RWPE1 (cell line): ENCODE results near the gene LRRC43.
A peak's percentile ranks its signal among the peaks of the same experiment; 100 is the strongest.

Experiments used
- CTCF ChIA-PET: fragments of 350-600 bp; sonication (Branson Sonifier 250); formaldehyde crosslinking; extraction: SDS; loops from one replicate; lab custom pipeline; 2021; lab: Yijun Ruan, JAX
- POLR2A ChIA-PET: fragments of 400-600 bp; formaldehyde crosslinking; extraction: SDS; loops from one replicate; lab custom pipeline; 2020; ENCODE audit warnings: antibody characterized with exemption; ENCODE audit not compliant: low non-redundant PET; lab: Yijun Ruan, JAX
- DNase-seq: peaks from one replicate; pipeline ENCODE4 v3.0.0; 2012; ENCODE audit warnings: low spot score
- H3K27ac ChIP-seq: fragments of 450-650 bp; 2 replicates; pipeline ENCODE4 v1.5.1; 2017
- TF ChIP-seq, protein P1 (sequence below): fragments of 450-650 bp; conservative IDR thresholded peaks from 2 replicates; pipeline ENCODE4 v1.5.1; 2017; ENCODE audit warnings: low read depth, mild to moderate bottlenecking

The LRRC43 gene

DNA sequence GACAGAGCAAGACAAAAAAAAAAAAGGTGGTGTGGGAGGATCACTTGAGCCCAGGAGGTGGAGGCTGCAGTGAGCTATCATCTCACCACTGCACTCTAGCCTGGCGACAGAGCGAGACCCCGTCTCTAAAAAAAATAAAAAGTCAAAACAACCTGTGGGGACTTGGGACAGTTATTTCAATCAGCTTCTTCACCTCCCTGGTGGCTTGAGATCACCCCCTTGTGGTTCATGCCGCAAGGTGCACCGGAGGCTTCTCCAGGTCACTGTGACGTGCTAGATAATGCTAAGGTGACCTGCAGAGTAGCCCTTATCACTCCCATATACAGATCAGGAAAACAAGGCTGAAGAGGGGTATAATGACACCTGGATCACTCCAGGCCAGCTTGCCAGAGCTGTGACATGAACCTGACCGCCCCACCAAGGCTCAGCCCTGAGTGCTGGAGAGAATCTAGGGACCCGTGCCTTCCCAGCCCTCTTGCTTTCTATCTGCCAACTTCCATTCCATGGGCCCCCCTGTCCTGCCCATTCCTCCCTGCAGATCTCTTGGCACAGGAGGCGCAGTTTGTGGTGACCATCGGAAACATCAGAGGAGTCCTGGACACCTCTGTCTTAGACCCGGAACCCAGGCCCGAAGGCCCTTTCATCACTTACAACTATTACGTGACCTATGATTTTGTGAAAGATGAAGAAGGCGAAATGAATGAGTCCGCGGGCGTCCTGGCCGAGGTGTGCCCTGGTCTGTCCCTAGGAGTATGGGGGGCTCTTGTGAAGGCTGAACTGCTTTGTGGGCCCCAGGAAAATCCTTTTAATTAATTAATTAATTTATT lies 8.1 kb downstream of the LRRC43 start:
- TF ChIP-seq, protein P1, sequence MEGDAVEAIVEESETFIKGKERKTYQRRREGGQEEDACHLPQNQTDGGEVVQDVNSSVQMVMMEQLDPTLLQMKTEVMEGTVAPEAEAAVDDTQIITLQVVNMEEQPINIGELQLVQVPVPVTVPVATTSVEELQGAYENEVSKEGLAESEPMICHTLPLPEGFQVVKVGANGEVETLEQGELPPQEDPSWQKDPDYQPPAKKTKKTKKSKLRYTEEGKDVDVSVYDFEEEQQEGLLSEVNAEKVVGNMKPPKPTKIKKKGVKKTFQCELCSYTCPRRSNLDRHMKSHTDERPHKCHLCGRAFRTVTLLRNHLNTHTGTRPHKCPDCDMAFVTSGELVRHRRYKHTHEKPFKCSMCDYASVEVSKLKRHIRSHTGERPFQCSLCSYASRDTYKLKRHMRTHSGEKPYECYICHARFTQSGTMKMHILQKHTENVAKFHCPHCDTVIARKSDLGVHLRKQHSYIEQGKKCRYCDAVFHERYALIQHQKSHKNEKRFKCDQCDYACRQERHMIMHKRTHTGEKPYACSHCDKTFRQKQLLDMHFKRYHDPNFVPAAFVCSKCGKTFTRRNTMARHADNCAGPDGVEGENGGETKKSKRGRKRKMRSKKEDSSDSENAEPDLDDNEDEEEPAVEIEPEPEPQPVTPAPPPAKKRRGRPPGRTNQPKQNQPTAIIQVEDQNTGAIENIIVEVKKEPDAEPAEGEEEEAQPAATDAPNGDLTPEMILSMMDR: peak; percentile 79
- DNase-seq: peak; percentile 74
- no peak overlapping the region for H3K27ac ChIP-seq
- POLR2A ChIA-PET: no interaction called here
- CTCF ChIA-PET: interaction anchor here (0.5 to 2.0 kb wide), 20 partner anchors 9 to 136 kb away, joined by 3 to 17 read pairs (median 4); partner anchors contain the start of genes B3GNT4 and LRRC43

DNA sequence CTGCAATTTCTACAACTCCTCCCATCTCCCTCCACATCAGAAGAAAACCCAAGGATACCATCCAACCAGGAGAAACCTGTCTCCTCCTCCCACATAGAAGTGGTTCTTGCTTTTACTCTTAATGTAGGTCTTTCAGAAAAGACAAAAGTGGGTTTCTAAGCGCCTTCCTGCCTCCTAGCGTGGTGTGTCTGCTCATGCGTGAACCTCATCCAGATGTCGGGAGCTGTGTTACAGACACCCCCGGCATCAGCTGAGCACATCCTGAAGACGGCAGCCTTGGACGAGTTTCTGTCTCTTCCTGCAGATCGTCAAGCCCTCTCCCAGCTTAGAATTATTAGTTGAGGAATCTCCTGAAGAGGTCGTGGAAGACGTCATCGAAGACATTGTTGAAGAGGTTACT lies 9.5 kb downstream of the LRRC43 start:
- ChIA-PET CTCF (interaction anchor here (1.1 to 2.0 kb wide), 3 partner anchors 10 to 141 kb away, joined by 6 to 17 read pairs (median 6); partner anchors contain the start of gene LRRC43), POLR2A (no interaction called here)
- DNase-seq: no peak
- TF ChIP-seq, protein P1: no peak
- no peak overlapping the region for H3K27ac ChIP-seq

DNA sequence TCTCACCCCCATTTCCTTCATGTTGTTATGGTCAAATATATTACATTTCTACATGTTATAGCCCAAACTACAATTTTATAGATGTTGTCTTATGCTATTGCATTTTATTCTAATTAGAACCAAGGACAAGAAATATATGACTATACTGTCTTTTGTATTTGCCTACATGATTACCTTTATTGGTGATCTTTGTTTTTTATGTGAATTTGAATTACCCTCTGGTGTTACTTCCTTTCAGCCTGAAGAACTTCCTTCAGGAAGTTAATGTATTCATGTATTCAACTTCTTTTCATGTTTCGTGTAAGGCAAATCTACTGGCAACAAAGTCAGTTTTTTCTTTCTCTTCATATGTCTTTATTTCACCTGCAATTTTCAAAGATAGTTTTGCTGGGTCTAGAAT lies 11.9 kb downstream of the LRRC43 start:
- no peak for DNase-seq
- POLR2A ChIA-PET: no interaction called here
- TF ChIP-seq, protein P1: no peak
- no peak overlapping the region for H3K27ac ChIP-seq
- CTCF ChIA-PET: no interaction called here

DNA sequence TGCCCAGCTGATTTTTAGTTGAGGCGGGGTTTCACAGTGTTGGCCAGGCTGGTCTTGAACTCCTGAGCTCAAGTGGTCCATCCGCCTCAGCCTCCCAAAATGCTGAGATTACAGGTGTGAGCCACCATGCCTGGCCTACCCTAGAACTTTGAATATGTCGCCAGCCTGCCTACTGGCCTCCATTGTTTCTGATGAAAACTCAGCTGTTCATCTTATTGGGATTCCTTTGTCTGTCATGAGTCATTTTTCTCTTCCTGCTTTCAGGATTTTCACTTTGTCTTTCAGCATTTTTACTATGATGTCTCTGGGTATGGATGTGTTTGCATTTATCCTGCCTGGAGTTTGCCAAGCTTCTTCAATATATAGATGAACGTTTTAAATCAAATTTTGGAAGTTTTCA lies 12.5 kb downstream of the LRRC43 start:
- ChIA-PET POLR2A (no interaction called here), CTCF (no interaction called here)
- DNase-seq: no peak
- TF ChIP-seq, protein P1: no peak
- no peak overlapping the region for H3K27ac ChIP-seq

DNA sequence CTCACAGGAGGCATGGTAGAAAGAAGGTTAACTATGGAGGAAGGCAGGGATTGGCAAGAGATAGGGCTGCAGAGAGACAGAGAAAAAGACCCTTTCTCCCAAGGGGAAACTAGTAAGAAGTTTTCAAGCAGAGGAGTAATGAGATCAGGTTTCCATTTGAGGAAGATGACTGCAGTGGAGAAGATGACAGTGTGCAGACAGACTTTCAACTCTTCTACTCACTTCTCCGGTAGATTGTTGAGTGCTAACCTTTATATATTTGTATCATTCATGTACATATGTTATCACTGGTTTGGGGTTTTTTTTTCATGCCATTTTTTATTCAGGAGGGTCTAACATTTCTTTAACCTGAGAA lies 14.7 kb downstream of the LRRC43 start:
- TF ChIP-seq, protein P1: no peak
- no peak for DNase-seq
- peak overlapping the region; percentile 54 for H3K27ac ChIP-seq
- ChIA-PET CTCF (no interaction called here), POLR2A (no interaction called here)

DNA sequence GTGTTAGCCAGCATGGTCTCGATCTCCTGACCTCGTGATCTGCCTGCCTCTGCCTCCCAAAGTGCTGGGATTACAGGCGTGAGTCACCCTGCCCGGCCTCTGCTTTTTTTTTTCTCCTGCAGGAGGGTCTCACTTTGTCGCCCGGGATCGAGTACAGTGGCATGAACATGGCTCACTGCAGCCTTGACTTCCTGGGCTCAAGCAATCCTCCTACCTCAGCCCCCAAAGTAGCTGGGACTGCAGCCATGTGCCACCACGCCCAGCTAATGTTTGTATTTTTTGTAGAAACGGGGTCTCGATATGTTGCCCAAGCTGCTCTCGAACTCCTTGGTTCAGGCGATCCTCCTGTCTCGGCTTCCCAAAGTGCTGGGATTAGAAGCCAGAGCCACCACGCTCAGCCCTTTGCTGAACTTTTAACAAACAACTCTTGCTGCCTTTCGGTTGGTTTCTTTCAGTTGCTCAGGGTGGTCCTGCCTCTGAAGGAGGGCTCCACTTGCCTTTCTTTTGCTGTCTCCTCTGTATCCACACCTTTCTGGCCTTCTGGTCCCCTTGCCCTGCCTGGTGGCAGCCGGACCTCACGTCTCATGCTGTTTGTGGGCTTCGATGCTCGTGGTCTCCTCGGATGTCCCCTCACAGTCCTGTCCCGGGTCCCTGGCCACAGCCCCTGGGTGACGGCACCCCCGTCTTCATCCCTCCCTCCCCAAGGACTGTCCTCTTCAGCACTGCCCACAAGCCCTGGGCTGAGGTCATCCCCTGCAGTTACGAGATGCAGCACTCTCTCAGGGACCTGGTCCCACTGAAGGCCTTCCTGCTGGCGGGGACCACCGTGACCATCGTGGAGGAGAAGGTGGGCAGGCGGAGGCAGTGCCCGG lies 16.8 kb downstream of the LRRC43 start:
- POLR2A ChIA-PET: no interaction called here
- DNase-seq: no peak
- CTCF ChIA-PET: interaction anchor here (0.7 kb wide), 1 partner anchor 11 kb away, joined by 3 read pairs; no protein-coding TSS in a partner anchor
- H3K27ac ChIP-seq: no peak overlapping the region
- TF ChIP-seq, protein P1: no peak
